H1 (cell line): ENCODE data around the gene ACOT12. TPM values are rescaled to one million over a fixed set of nuclear protein-coding genes. Genes with fewer than 3 reads are reported as not detected.

ENCODE experiments used
- ATF3 ChIP-seq: IDR thresholded peaks from 2 replicates; pipeline ENCODE4 v1.6.1; 2011; ENCODE audit warnings: low read depth, mild to moderate bottlenecking, low read length; ENCODE audit not compliant: insufficient read depth
- BACH1 ChIP-seq: IDR thresholded peaks from 2 replicates; pipeline ENCODE4 v1.6.1; 2012; ENCODE audit warnings: low read length, improper control_type of control experiment
- BRCA1 ChIP-seq: IDR thresholded peaks from 2 replicates; pipeline ENCODE4 v1.6.1; 2012; ENCODE audit warnings: low read depth, low read length, improper control_type of control experiment
- CTBP2 ChIP-seq: IDR thresholded peaks from 2 replicates; pipeline ENCODE4 v1.7.0; 2011; ENCODE audit warnings: borderline replicate concordance, mild to moderate bottlenecking, moderate library complexity, mixed read lengths, low read length; ENCODE audit not compliant: insufficient read depth, insufficient read length
- FOSL1 ChIP-seq: IDR thresholded peaks from 2 replicates; pipeline ENCODE4 v1.6.1; 2011; ENCODE audit warnings: mild to moderate bottlenecking, low read depth, low read length, moderate library complexity; ENCODE audit not compliant: insufficient read depth
- HDAC6 ChIP-seq: IDR thresholded peaks from one replicate; pipeline ENCODE4 v1.7.1; 2012; ENCODE audit warnings: low read depth, mild to moderate bottlenecking, inconsistent platforms, low read length, moderate library complexity
- NRF1 ChIP-seq: IDR thresholded peaks from 2 replicates; pipeline ENCODE4 v1.6.1; 2011; ENCODE audit warnings: mild to moderate bottlenecking, low read depth, low read length, improper control_type of control experiment
- POLR2A ChIP-seq, 2 experiments: IDR thresholded peaks; 1 replicate in 1 of 2; 2 replicates in 1 of 2; pipeline ENCODE4 v1.6.1; 2011; ENCODE audit warnings: low read depth in 2 of 2, low read length in 2 of 2, mild to moderate bottlenecking in 2 of 2; ENCODE audit errors: control extremely low read depth in 1 of 2
- TAF1 ChIP-seq: IDR thresholded peaks from 2 replicates; pipeline ENCODE4 v1.6.1; 2011; ENCODE audit warnings: mild to moderate bottlenecking, low read depth, low read length
- TAF7 ChIP-seq: optimal IDR thresholded peaks from 2 replicates; pipeline ENCODE3; 2011; ENCODE audit warnings: low read depth, mild to moderate bottlenecking, inconsistent platforms, low read length, moderate library complexity, borderline replicate concordance
- TCF12 ChIP-seq: IDR thresholded peaks from 2 replicates; pipeline ENCODE4 v1.6.1; 2011; ENCODE audit warnings: low read depth, mild to moderate bottlenecking, low read length
- polyA plus RNA-seq, 7 experiments: library from polyadenylated mRNA; depleted of rRNA in 3 of 7; stranded (reverse) in 5 of 7; unstranded in 2 of 7; fragments of >200 nt in 5 of 7; fragments of 200-250 nt in 2 of 7; gene quantifications; 1 replicate in 5 of 7; 2 replicates in 1 of 7; 4 replicates in 1 of 7; pipeline versions ENCODE4 v1.2.1 to v1.2.3, GENCODE V29; 2011 to 2013; ENCODE audit warnings: missing spikeins in 2 of 7, mixed read lengths in 2 of 7
- total RNA-seq: library from RNA; stranded (reverse); fragmentation: NEBNext Ultra II Directional; extraction: Animal tissue kit (Norgen Biotek cat#: 25700); gene quantifications from 2 replicates; pipeline ENCODE4 v1.2.1, GENCODE V29; 2021

Gene ACOT12
- total and polyA plus RNA-seq, 2 of the 8 experiments (the other 6 are each of a cell fraction or from before 2014, with no cell fraction given) = 0.29 TPM; not detected in 1

- TF ChIP-seq FOSL1 (no peak), TAF1 (no peak), HDAC6 (no peak), POLR2A (IDR thresholded peaks at IDR 0.05; ENCODE audit: control extremely low read depth in 1 of 2, low read depth in 2 of 2, low read length in 2 of 2) (no peak), TCF12 (no peak), BRCA1 (no peak), CTBP2 (no peak), BACH1 (no peak), NRF1 (no peak), ATF3 (no peak), TAF7 (no peak)
Measured at GRCh38 chr5:81402192-81402930, 8.4 kb upstream of the ACOT12 start (continued).
